Gastroesophageal sphincter (tissue), 4 donors: ENCODE data around the gene PCDHGC5. TPM values are rescaled to one million over a fixed set of nuclear protein-coding genes. Genes with fewer than 3 reads are reported as not detected.

Source experiments
- ATAC-seq: fragments of 150-250 bp; one replicate; pipeline ENCODE4 v1.9.1; 2016; ENCODE audit warnings: mild to moderate bottlenecking, moderate library complexity
- H3K27ac ChIP-seq, 4 donors: fragments of 200-600 bp; sonication (generic) in 3 of 4; 1 replicate in 3 of 4; 2 replicates in 1 of 4; pipeline ENCODE4 v1.5.1; 2016 to 2019
- H3K27me3 ChIP-seq: fragments of 200-600 bp; sonication (generic); one replicate; pipeline ENCODE4 v1.5.1; 2019
- H3K36me3 ChIP-seq, 2 donors: fragments of 200-600 bp; sonication (generic); one replicate each; pipeline ENCODE4 v1.5.1; 2019; ENCODE audit warnings: control low read depth in 1 of 2
- H3K4me1 ChIP-seq, 3 donors: fragments of 200-600 bp; sonication (generic); 1 replicate in 2 of 3; 2 replicates in 1 of 3; pipeline ENCODE4 v1.5.1; 2016 to 2019; ENCODE audit warnings: control low read depth in 2 of 3
- H3K4me3 ChIP-seq, 2 donors: fragments of 200-600 bp; sonication (generic); one replicate each; pipeline ENCODE4 v1.5.1; 2019; ENCODE audit warnings: mild to moderate bottlenecking in 1 of 2, moderate library complexity in 1 of 2
- H3K9me3 ChIP-seq, 3 donors: fragments of 200-600 bp; sonication (generic); one replicate each; pipeline ENCODE4 v1.5.1; 2017 to 2019; ENCODE audit warnings: control low read depth in 2 of 3
- EP300 ChIP-seq: sonication (generic); formaldehyde crosslinking; IDR thresholded peaks from one replicate; pipeline ENCODE4 v1.6.1; 2017; ENCODE audit warnings: antibody characterized with exemption, mild to moderate bottlenecking
- POLR2A ChIP-seq, 2 donors: fragments of 450-650 bp; IDR thresholded peaks; one replicate each; pipeline ENCODE4 v1.6.1; 2017; ENCODE audit warnings: antibody characterized with exemption in 2 of 2, mild to moderate bottlenecking in 2 of 2, moderate library complexity in 1 of 2
- POLR2AphosphoS5 ChIP-seq: sonication (generic); formaldehyde crosslinking; IDR thresholded peaks from one replicate; pipeline ENCODE4 v1.6.1; 2017; ENCODE audit warnings: antibody characterized with exemption
- WGBS, 2 donors: methylation state at CpG; one replicate each; pipeline ENCODE4 v1.1.5; 2018; ENCODE audit warnings: low coverage in 1 of 2; 5-methylcytosine and 5-hydroxymethylcytosine counted together
- total RNA-seq, 4 donors: library from RNA; depleted of rRNA; stranded (reverse); fragments of >200 nt; gene quantifications; one replicate each; pipeline ENCODE4 v1.1.0, GENCODE V29; 2016
- TF ChIP-seq, protein P1 (sequence below), 4 experiments: fragments of 200-600 bp in 2 of 4; fragments of 450-650 bp in 2 of 4; sonication (generic) in 1 of 4; IDR thresholded peaks; one replicate each; pipeline ENCODE4 v1.5.1; 2017 to 2019; ENCODE audit warnings: antibody characterized with exemption in 4 of 4, mild to moderate bottlenecking in 2 of 4, moderate library complexity in 2 of 4

PCDHGC5 gene
- total RNA-seq, 4 donors from 2014 or later = 0.07 to 5.1 (median 1.8) TPM

DNA sequence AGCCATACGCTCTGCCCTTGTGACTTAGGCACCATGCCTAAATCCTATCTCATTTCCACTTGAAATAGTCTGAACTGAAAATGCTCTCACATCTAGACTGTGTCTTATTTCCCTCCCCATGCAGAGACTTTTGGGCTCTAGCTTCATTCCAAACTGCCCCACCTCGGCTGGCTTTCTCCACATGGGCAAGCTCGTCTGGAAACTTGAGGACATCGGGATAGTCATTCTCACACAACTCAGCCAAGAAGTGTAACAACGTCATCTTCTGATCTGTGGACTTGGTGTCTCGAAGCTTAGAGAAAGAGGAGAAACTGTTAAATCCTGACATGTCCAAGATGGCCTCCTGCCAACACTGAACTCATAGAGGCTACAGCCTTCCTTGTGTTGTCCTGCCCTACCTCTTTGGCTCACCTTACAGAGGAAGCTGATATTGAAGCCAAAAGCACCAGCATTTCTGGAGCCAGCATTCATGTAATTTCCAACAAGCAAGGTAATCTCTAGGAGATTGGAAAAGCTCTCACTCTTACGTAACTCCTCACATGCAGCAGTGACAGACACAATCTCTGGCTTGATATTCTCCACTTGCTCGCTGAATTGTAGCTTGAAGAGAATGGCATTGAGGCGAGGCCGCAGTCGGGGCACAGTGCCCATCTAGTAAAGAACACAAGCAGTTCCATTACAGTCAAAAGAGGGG lies 39.6 kb downstream of the PCDHGC5 start:
- H3K27me3 ChIP-seq = no peaks in the 10 kb centered on the region
- peak overlapping the region; percentile 75 to 84 (median 79) for H3K27ac ChIP-seq
- WGBS, 2 donors = 34 to 68% methylated on average over 4 to 10 of the region's 11 CpGs
- ATAC-seq = peak; percentile 73
- peaks cover 2 to 63% (median 25%) of the 10 kb centered on the region in 3 donors for H3K4me1 ChIP-seq
- no peak overlapping the region for H3K4me3 ChIP-seq
- no peaks in the 10 kb centered on the region for H3K9me3 ChIP-seq
- H3K36me3 ChIP-seq = peaks cover 0 to 48% of the 10 kb centered on the region in 2 donors
- peak; percentile 9 for TF ChIP-seq POLR2AphosphoS5
- TF ChIP-seq, protein P1, sequence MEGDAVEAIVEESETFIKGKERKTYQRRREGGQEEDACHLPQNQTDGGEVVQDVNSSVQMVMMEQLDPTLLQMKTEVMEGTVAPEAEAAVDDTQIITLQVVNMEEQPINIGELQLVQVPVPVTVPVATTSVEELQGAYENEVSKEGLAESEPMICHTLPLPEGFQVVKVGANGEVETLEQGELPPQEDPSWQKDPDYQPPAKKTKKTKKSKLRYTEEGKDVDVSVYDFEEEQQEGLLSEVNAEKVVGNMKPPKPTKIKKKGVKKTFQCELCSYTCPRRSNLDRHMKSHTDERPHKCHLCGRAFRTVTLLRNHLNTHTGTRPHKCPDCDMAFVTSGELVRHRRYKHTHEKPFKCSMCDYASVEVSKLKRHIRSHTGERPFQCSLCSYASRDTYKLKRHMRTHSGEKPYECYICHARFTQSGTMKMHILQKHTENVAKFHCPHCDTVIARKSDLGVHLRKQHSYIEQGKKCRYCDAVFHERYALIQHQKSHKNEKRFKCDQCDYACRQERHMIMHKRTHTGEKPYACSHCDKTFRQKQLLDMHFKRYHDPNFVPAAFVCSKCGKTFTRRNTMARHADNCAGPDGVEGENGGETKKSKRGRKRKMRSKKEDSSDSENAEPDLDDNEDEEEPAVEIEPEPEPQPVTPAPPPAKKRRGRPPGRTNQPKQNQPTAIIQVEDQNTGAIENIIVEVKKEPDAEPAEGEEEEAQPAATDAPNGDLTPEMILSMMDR (IDR thresholded peaks at IDR 0.05) = no peak
- no peak for TF ChIP-seq EP300

- H3K9me3 ChIP-seq = no peaks in the 10 kb centered on the region
- H3K4me3 ChIP-seq = no peak overlapping the region
- ATAC-seq = peak; percentile 30
- peaks cover 2 to 58% (median 23%) of the 10 kb centered on the region in 3 donors for H3K4me1 ChIP-seq
- WGBS, 2 donors = 27 to 28% methylated on average over 4 to 5 of the region's 5 CpGs
- H3K27ac ChIP-seq = peak overlapping the region; percentile 75 to 84 (median 79)
- TF ChIP-seq, protein P1 (IDR thresholded peaks at IDR 0.05) = no peak
- no peak for TF ChIP-seq POLR2A (IDR thresholded peaks at IDR 0.05)
- no peak for TF ChIP-seq EP300
- TF ChIP-seq POLR2AphosphoS5 = no peak
- H3K27me3 ChIP-seq = no peaks in the 10 kb centered on the region
- H3K36me3 ChIP-seq = peaks cover 0 to 50% of the 10 kb centered on the region in 2 donors
Observed at GRCh38 chr5:141529002-141529401, 40.1 kb downstream of the PCDHGC5 start.

DNA sequence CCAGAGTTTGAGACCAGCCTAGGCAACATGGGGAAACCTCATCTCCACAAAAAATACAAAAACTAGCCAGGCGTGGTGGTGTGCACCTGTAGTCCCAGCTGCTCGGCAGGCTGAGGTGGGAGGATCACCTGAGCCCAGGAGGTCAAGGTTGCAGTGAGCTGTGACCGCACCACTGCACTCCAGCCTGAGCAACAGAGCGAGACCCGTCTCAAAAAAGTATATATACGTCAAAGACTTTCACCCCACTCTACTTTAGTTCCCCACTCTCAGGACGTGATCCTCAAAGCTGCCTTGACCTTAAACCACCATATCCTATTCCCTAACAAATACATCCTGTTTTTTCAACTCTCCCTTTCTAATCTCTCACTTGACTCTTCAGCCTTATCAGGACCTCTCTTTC lies 41.0 kb downstream of the PCDHGC5 start:
- Histone ChIP-seq H3K9me3 (no peaks in the 10 kb centered on the region), H3K27ac (peak overlapping the region; percentile 75 to 84 (median 79)), H3K36me3 (peaks cover 0 to 52% of the 10 kb centered on the region in 2 donors), H3K4me3 (no peak overlapping the region), H3K4me1 (peaks cover 2 to 50% (median 17%) of the 10 kb centered on the region in 3 donors), H3K27me3 (no peaks in the 10 kb centered on the region)
- 94 to 99% methylated on average over 4 to 7 of the region's 7 CpGs for WGBS, 2 donors
- ATAC-seq = no peak
- TF ChIP-seq EP300 (no peak), POLR2A (IDR thresholded peaks at IDR 0.05) (no peak), POLR2AphosphoS5 (no peak)

- H3K27ac ChIP-seq = no peak overlapping the region
- no peak overlapping the region for H3K4me3 ChIP-seq
- TF ChIP-seq, protein P1 (IDR thresholded peaks at IDR 0.05) = no peak
- no peaks in the 10 kb centered on the region for H3K9me3 ChIP-seq
- 100% methylated on average over 1 of the region's 1 CpG for WGBS, 2 donors
- H3K4me1 ChIP-seq = peaks cover 2 to 27% (median 14%) of the 10 kb centered on the region in 3 donors
- H3K27me3 ChIP-seq = no peaks in the 10 kb centered on the region
- no peak for ATAC-seq
- peaks cover 0 to 31% of the 10 kb centered on the region in 2 donors for H3K36me3 ChIP-seq
Observed at GRCh38 chr5:141532726-141533125, 43.8 kb downstream of the PCDHGC5 start.

- no peak overlapping the region for H3K27ac ChIP-seq
- peaks cover 2 to 15% (median 11%) of the 10 kb centered on the region in 3 donors for H3K4me1 ChIP-seq
- H3K36me3 ChIP-seq = peaks cover 0 to 22% of the 10 kb centered on the region in 2 donors
- 100% methylated on average over 1 of the region's 1 CpG; no CpG with 5 or more reads in 1 of the 2 donors for WGBS, 2 donors
- no peak for ATAC-seq
- no peaks in the 10 kb centered on the region for H3K27me3 ChIP-seq
- no peak overlapping the region for H3K4me3 ChIP-seq
- TF ChIP-seq EP300 (no peak), POLR2AphosphoS5 (no peak), POLR2A (IDR thresholded peaks at IDR 0.05) (no peak)
- TF ChIP-seq, protein P1 (IDR thresholded peaks at IDR 0.05) = no peak
- no peaks in the 10 kb centered on the region for H3K9me3 ChIP-seq
Observed at GRCh38 chr5:141533897-141534296, 45.0 kb downstream of the PCDHGC5 start.
